Epithelial cell of esophagus (primary cell): Measurements from ENCODE around the gene TMEM131.
A peak's percentile ranks its signal among the peaks of the same experiment; 100 is the strongest.

ENCODE experiments used
- DNase-seq: peaks from one replicate; pipeline ENCODE4 v3.0.0; 2010; ENCODE audit warnings: low read depth
- H3K4me3 ChIP-seq: 2 replicates; pipeline ENCODE4 v1.5.1; 2011; ENCODE audit warnings: mild to moderate bottlenecking, low read length, control low read depth
- CTCF ChIP-seq: IDR thresholded peaks from 2 replicates; pipeline ENCODE4 v1.5.1; 2011; ENCODE audit warnings: low read depth, mild to moderate bottlenecking, low read length, control low read depth, inconsistent platforms; ENCODE audit not compliant: insufficient read depth; ENCODE audit errors: missing control alignments

Gene TMEM131

GRCh38 chr2:97816411-97816810 is 179.3 kb downstream of the TMEM131 start:
- no peak for DNase-seq
- no peak overlapping the region for H3K4me3 ChIP-seq
- no peak for TF ChIP-seq CTCF

GRCh38 chr2:97812931-97813330 is 182.8 kb downstream of the TMEM131 start:
- TF ChIP-seq CTCF, result no peak
- no peak for DNase-seq
- H3K4me3 ChIP-seq, result no peak overlapping the region

- no peak overlapping the region for H3K4me3 ChIP-seq
- no peak for TF ChIP-seq CTCF
- no peak for DNase-seq
Observed at GRCh38 chr2:97808816-97809215, 186.9 kb downstream of the TMEM131 start.

GRCh38 chr2:97806738-97807618 is 188.8 kb downstream of the TMEM131 start:
- DNase-seq, result peak; percentile 78
- peak; percentile 93 for TF ChIP-seq CTCF
- H3K4me3 ChIP-seq, result no peak overlapping the region

- no peak for DNase-seq
- H3K4me3 ChIP-seq, result no peak overlapping the region
- no peak for TF ChIP-seq CTCF
Observed at GRCh38 chr2:97805776-97806175, 190.0 kb downstream of the TMEM131 start.

GRCh38 chr2:97801028-97801427 is 194.7 kb downstream of the TMEM131 start:
- H3K4me3 ChIP-seq, result no peak overlapping the region
- no peak for DNase-seq
- no peak for TF ChIP-seq CTCF

- no peak for DNase-seq
- TF ChIP-seq CTCF, result no peak
- H3K4me3 ChIP-seq, result no peak overlapping the region
Observed at GRCh38 chr2:97798416-97798815, 197.3 kb downstream of the TMEM131 start.
